WTC11 (cell line): ENCODE measurements around the gene PRAF2. TPM values are rescaled to one million over a fixed set of nuclear protein-coding genes. Genes with fewer than 3 reads are reported as not detected.

ENCODE experiments used
- ATAC-seq: fragments of 200-7000 bp; cut with Tn5 transposase; 2 replicates; pipeline ENCODE4 v1.10.0; 2021; ENCODE audit warnings: mild to moderate bottlenecking, moderate library complexity
- CTCF ChIA-PET: fragments of 300-600 bp; sonication (Branson Sonifier 250); formaldehyde crosslinking; loops from one replicate; lab custom pipeline; 2021; ENCODE audit warnings: antibody characterized with exemption; lab: Charles Lee
- POLR2A ChIA-PET: fragments of 350-600 bp; sonication (Branson Sonifier 250); formaldehyde crosslinking; loops from one replicate; lab custom pipeline; 2021; ENCODE audit warnings: antibody characterized with exemption; lab: Charles Lee
- DNase-seq: peaks from one replicate; pipeline ENCODE4 v3.0.0; 2021; ENCODE audit warnings: low spot score
- H3K27ac Mint-ChIP-seq: 2 replicates; pipeline ENCODE4 v1.8.0; 2021; ENCODE audit warnings: mixed read lengths
- H3K27me3 Mint-ChIP-seq: 2 replicates; pipeline ENCODE4 v1.8.0; 2021; ENCODE audit warnings: low read depth, mild to moderate bottlenecking, moderate library complexity, mixed read lengths
- H3K36me3 Mint-ChIP-seq: 2 replicates; pipeline ENCODE4 v1.8.0; 2021; ENCODE audit warnings: mixed read lengths
- H3K4me1 Mint-ChIP-seq: 2 replicates; pipeline ENCODE4 v1.8.0; 2022; ENCODE audit warnings: mixed read lengths
- H3K4me3 Mint-ChIP-seq: 2 replicates; pipeline ENCODE4 v1.8.0; 2021; ENCODE audit warnings: mild to moderate bottlenecking, moderate library complexity, mixed read lengths
- H3K9me3 Mint-ChIP-seq: 2 replicates; pipeline ENCODE4 v1.8.0; 2021; ENCODE audit warnings: mixed read lengths
- AR ChIP-seq: fragments of 250-450 bp; sonication (Bioruptor Pico); IDR thresholded peaks from 2 replicates; pipeline ENCODE4 v1.9.0; 2021; ENCODE audit warnings: mild to moderate bottlenecking
- E2F4 ChIP-seq: sonication (generic); formaldehyde crosslinking; IDR thresholded peaks from 2 replicates; pipeline ENCODE4 v1.8.1; 2022; ENCODE audit warnings: low read depth, mild to moderate bottlenecking, moderate library complexity, missing genetic modification reagents, borderline replicate concordance
- ETV6 ChIP-seq: sonication (generic); formaldehyde crosslinking; IDR thresholded peaks from 2 replicates; pipeline ENCODE4 v1.8.1; 2022; ENCODE audit warnings: mild to moderate bottlenecking, missing genetic modification reagents
- GTF2I ChIP-seq: fragments of 250-450 bp; sonication (Bioruptor Pico); conservative IDR thresholded peaks from 2 replicates; pipeline ENCODE4 v1.4.0; 2021; ENCODE audit warnings: mild to moderate bottlenecking
- NFYB ChIP-seq: sonication (generic); formaldehyde crosslinking; conservative IDR thresholded peaks from 2 replicates; pipeline ENCODE4 v1.8.0; 2022; ENCODE audit warnings: low read depth, missing genetic modification reagents
- RORB ChIP-seq: fragments of 250-450 bp; sonication (Bioruptor Pico); IDR thresholded peaks from 2 replicates; pipeline ENCODE4 v1.9.0; 2021; ENCODE audit warnings: mild to moderate bottlenecking
- SMAD3 ChIP-seq: sonication (generic); formaldehyde crosslinking; IDR thresholded peaks from 2 replicates; pipeline ENCODE4 v1.8.0; 2022; ENCODE audit warnings: missing genetic modification reagents, mild to moderate bottlenecking, borderline replicate concordance
- TCF7 ChIP-seq: sonication (generic); formaldehyde crosslinking; IDR thresholded peaks from 2 replicates; pipeline ENCODE4 v1.8.0; 2022; ENCODE audit warnings: mild to moderate bottlenecking, low read depth, missing genetic modification reagents, moderate library complexity
- ZNF263 ChIP-seq: sonication (generic); formaldehyde crosslinking; IDR thresholded peaks from 2 replicates; pipeline ENCODE4 v1.8.1; 2022; ENCODE audit warnings: low read depth, mild to moderate bottlenecking, moderate library complexity, missing genetic modification reagents
- ZNF281 ChIP-seq: sonication (generic); formaldehyde crosslinking; IDR thresholded peaks from 2 replicates; pipeline ENCODE4 v1.8.0; 2023; ENCODE audit warnings: mild to moderate bottlenecking, missing genetic modification reagents
- total RNA-seq: library from RNA; stranded (reverse); gene quantifications from 3 replicates; pipeline ENCODE4 v1.2.3, GENCODE V29; 2021
- TF ChIP-seq, protein P1 (sequence below): sonication (generic); formaldehyde crosslinking; IDR thresholded peaks from 2 replicates; pipeline ENCODE4 v1.8.1; 2023; ENCODE audit warnings: mild to moderate bottlenecking, missing genetic modification reagents, borderline replicate concordance
- TF ChIP-seq, protein P2 (sequence below): sonication (generic); formaldehyde crosslinking; IDR thresholded peaks from 2 replicates; pipeline ENCODE4 v1.8.1; 2022; ENCODE audit warnings: low read depth, missing genetic modification reagents, borderline replicate concordance
- TF ChIP-seq, protein P3 (sequence below): sonication (generic); formaldehyde crosslinking; IDR thresholded peaks from 2 replicates; pipeline ENCODE4 v1.8.0; 2022; ENCODE audit warnings: mild to moderate bottlenecking, missing genetic modification reagents

Gene PRAF2
- total RNA-seq, 1 experiment from 2014 or later = 14.8 TPM

DNA sequence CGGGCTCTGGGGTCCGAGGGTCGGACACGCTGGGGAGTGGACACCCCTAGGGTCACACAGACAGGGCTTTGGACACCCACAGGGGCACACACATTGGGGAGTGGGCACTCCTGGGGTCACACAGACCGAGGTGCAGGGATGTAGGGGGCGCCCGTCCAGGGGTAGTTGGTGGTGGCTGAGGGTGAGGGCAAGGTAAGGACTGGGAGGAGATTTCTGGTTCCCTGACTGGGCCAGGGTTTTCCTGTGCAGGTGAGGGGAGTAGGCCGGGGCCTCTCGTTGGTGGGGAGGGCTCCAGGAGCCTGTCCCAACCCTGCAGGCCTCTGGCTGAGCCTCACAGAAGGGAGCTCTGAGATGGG, 27.8 kb upstream of the PRAF2 start (continued):
- TF ChIP-seq ETV6 (CRISPR knock-in tag) (no peak), AR (no peak), TCF7 (CRISPR knock-in tag) (no peak), E2F4 (CRISPR knock-in tag) (no peak), SMAD3 (CRISPR knock-in tag) (no peak), ZNF281 (CRISPR knock-in tag) (no peak), GTF2I (CRISPR knock-in tag) (no peak)
- TF ChIP-seq, protein P1, sequence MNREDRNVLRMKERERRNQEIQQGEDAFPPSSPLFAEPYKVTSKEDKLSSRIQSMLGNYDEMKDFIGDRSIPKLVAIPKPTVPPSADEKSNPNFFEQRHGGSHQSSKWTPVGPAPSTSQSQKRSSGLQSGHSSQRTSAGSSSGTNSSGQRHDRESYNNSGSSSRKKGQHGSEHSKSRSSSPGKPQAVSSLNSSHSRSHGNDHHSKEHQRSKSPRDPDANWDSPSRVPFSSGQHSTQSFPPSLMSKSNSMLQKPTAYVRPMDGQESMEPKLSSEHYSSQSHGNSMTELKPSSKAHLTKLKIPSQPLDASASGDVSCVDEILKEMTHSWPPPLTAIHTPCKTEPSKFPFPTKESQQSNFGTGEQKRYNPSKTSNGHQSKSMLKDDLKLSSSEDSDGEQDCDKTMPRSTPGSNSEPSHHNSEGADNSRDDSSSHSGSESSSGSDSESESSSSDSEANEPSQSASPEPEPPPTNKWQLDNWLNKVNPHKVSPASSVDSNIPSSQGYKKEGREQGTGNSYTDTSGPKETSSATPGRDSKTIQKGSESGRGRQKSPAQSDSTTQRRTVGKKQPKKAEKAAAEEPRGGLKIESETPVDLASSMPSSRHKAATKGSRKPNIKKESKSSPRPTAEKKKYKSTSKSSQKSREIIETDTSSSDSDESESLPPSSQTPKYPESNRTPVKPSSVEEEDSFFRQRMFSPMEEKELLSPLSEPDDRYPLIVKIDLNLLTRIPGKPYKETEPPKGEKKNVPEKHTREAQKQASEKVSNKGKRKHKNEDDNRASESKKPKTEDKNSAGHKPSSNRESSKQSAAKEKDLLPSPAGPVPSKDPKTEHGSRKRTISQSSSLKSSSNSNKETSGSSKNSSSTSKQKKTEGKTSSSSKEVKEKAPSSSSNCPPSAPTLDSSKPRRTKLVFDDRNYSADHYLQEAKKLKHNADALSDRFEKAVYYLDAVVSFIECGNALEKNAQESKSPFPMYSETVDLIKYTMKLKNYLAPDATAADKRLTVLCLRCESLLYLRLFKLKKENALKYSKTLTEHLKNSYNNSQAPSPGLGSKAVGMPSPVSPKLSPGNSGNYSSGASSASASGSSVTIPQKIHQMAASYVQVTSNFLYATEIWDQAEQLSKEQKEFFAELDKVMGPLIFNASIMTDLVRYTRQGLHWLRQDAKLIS = no peak
- TF ChIP-seq, protein P2, sequence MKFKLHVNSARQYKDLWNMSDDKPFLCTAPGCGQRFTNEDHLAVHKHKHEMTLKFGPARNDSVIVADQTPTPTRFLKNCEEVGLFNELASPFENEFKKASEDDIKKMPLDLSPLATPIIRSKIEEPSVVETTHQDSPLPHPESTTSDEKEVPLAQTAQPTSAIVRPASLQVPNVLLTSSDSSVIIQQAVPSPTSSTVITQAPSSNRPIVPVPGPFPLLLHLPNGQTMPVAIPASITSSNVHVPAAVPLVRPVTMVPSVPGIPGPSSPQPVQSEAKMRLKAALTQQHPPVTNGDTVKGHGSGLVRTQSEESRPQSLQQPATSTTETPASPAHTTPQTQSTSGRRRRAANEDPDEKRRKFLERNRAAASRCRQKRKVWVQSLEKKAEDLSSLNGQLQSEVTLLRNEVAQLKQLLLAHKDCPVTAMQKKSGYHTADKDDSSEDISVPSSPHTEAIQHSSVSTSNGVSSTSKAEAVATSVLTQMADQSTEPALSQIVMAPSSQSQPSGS (CRISPR knock-in tag) = no peak

- peaks cover 3% of the 10 kb centered on the region; the same call in 1 of the 2 replicates for H3K4me1 Mint-ChIP-seq
- peak overlapping the region; percentile 84 for H3K4me3 Mint-ChIP-seq
- POLR2A ChIA-PET = interaction anchor here (0.6 kb wide), 1 partner anchor 11 kb away, joined by 3 read pairs; no protein-coding TSS in a partner anchor
- H3K9me3 Mint-ChIP-seq = no peaks in the 10 kb centered on the region
- no peaks in the 10 kb centered on the region for H3K27me3 Mint-ChIP-seq
- TF ChIP-seq, protein P3, sequence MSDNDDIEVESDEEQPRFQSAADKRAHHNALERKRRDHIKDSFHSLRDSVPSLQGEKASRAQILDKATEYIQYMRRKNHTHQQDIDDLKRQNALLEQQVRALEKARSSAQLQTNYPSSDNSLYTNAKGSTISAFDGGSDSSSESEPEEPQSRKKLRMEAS (CRISPR knock-in tag) = peak; percentile 49
- TF ChIP-seq NFYB (CRISPR knock-in tag) (peak; percentile 94), RORB (CRISPR knock-in tag) (no peak), ZNF263 (CRISPR knock-in tag) (no peak)
- no peaks in the 10 kb centered on the region for H3K36me3 Mint-ChIP-seq
- peak; percentile 88 for DNase-seq
- CTCF ChIA-PET = interaction anchor here (0.6 to 1.0 kb wide), 7 partner anchors 11 to 142 kb away, joined by 3 to 5 read pairs (median 3); no protein-coding TSS in a partner anchor
- no peak overlapping the region for H3K27ac Mint-ChIP-seq
- peak; percentile 97 for ATAC-seq
These were observed 27.2 kb upstream of the PRAF2 start for GRCh38 chrX:49100704-49101628.
